LNCAP (cell line): ENCODE results near the gene AATF.

ENCODE experiments used
- TF ChIP-seq, protein P1 (sequence below): fragments of 450-650 bp; IDR thresholded peaks from 2 replicates; pipeline ENCODE4 v1.5.1; 2017; ENCODE audit warnings: mild to moderate bottlenecking

Gene AATF

DNA sequence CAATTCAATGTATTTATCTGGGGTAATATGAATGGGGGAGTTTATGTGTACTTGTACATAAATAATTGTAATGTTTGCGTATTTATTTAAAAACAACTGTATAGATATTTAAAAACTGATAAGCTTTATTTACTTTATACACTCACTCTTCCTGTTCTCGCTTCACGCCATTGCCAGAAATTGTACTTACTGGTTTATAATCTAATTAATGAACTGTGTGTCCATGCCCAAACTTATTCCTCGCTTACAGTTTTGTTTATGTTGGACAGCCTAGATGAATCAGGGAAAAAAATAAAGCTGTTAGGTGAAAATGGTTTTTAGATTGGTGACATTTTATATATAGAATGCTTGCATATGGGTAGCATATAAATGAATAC is 30.8 kb downstream of the AATF start:
- TF ChIP-seq, protein P1, sequence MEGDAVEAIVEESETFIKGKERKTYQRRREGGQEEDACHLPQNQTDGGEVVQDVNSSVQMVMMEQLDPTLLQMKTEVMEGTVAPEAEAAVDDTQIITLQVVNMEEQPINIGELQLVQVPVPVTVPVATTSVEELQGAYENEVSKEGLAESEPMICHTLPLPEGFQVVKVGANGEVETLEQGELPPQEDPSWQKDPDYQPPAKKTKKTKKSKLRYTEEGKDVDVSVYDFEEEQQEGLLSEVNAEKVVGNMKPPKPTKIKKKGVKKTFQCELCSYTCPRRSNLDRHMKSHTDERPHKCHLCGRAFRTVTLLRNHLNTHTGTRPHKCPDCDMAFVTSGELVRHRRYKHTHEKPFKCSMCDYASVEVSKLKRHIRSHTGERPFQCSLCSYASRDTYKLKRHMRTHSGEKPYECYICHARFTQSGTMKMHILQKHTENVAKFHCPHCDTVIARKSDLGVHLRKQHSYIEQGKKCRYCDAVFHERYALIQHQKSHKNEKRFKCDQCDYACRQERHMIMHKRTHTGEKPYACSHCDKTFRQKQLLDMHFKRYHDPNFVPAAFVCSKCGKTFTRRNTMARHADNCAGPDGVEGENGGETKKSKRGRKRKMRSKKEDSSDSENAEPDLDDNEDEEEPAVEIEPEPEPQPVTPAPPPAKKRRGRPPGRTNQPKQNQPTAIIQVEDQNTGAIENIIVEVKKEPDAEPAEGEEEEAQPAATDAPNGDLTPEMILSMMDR = no peak

DNA sequence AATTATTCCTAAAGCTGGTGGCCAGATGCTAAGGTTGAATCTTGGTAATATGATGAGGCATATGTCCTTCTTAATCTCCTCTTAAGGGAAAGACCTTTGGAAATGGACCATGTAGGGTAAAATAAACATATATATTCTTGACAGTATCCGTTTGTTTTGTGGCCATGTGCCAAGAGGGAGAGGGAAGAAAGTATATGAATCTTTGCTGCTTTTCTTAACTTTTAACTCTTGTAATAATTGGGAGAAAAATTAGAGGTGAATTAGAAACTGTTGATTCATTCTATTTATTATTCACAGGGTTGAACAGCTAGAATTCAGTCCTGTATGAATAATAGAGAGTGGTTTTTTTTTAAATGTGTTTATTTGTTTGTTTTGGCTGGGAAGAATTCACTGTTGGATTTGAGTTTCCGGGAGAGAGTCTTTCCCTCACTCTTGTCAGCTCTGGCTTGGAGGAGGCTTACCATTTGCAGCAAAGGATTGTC is 31.6 kb downstream of the AATF start:
- TF ChIP-seq, protein P1 = no peak

DNA sequence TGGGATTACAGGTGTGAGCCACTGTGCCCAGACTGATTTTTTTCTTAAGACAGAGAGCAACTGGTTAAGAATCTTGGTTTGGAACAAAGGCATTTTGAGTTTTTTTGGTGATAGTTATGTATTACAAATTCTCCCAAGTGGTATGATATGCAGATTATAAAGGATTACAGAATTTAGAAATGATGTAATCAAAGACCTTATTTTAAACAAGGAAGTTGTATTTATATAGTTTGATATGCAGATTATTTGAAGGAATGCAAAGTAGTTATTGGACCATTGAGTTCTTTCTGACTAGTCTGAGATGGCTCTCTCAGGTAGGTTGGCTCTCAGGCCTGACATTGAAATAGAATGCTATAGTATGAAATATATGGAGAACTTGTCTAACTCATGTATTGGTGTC is 34.9 kb downstream of the AATF start:
- TF ChIP-seq, protein P1 = no peak

DNA sequence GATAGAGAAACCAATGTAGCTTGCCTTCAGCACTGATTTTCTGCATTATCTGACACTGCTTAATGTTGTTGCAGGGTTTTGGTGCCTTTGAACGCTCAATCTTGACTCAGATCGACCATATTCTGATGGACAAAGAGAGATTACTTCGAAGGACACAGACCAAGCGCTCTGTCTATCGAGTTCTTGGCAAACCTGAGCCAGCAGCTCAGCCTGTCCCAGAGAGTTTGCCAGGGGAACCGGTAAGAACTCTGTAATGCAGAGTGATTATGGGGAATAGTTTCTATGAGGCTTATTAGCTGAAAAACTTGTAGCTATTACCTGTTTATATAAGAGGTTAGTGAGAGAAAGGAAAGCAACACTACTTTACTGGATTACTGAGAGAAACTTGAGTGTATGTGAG is 40.4 kb downstream of the AATF start:
- TF ChIP-seq, protein P1 = no peak

DNA sequence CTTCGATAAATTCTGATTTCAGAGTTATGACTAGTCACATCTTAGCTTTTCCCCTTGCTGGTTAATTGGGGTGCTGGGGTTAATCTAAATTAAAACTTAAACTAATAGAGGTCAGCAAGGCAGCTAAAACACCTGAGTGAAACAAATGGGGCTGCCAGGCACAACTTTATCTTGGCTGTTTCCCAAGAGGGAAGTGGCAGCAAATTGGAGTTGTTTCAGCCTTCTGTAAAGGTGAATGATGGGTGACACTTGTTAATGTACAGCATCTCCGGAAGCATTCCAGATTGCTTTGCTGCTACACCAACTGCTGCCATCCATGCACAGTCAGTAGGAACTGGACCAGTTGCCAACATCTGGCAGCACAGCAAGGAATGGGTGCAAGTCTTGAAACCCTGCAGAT is 43.9 kb downstream of the AATF start:
- TF ChIP-seq, protein P1 = no peak

DNA sequence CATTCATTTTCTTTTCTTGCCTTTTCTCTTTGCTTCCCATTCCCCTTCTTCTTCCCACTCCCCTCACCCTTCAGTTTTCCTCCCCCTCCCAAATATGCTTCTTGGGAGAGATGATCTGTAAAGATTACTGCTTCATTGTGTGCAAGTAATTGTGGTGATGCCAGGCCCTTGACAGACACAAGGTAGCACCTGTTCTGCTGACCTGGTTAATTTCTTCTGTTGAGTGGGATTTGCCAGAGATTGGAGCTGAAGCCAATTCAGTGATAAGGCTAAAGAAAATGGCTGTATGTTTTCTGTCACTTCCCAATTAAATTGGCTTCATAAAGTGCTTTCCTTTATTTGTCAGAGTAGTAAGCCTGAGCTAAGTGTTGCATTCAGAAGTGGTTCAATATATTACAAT is 44.5 kb downstream of the AATF start:
- TF ChIP-seq, protein P1 = no peak

DNA sequence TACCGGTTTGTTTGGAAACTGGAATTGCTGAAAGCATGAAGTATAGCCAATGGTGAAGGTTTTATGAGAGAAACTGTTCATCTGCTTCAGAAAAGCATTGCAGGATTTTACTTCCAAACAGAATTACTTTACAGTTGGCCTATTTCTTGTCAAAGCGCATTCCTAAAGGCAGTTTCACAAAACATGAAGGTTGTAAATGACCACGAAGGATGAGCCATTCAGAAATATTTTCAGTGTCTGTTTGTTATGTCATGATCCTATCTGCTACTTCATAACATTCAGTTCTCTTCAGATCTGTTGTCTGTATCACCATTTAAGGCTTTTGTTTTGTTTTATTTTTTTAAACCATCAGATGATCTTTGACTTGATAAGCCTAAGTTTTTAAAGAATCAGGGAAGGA is 45.7 kb downstream of the AATF start:
- TF ChIP-seq, protein P1 = no peak

DNA sequence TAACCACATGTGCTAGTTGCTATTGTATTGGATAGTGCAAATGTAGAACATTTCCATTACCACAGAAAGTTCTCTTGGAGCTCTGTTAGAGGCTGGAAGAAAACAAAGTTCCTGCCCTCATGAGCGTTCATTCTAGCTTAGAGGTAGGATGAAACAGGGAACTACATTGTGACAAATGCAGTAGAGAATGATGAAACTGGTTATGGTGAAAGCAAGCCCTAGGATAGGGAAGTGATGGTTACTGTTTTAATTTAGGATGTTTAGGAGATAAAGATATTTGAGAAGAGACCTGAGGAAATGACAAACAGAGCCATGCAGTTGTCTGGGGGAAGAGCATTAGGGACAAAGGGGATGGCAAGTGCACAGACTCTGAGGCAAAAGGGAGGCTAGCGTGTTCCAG is 50.7 kb downstream of the AATF start:
- TF ChIP-seq, protein P1 = no peak
